Measurements from ENCODE around the gene CRTAC1. TPM values are rescaled to one million over a fixed set of nuclear protein-coding genes. Genes with fewer than 3 reads are reported as not detected.

The CRTAC1 gene
- total RNA-seq, 1 donor = not detected

GRCh38 chr10:97932932-97933530, 97.4 kb downstream of the CRTAC1 start:
- H3K4me3 ChIP-seq (ENCODE audit: low read depth, low read length) = no peak overlapping the region
- no peak for TF ChIP-seq CTCF (IDR thresholded peaks at IDR 0.05; ENCODE audit: insufficient read depth, low read length)
- no peak for DNase-seq (ENCODE audit: low read depth)

GRCh38 chr10:97931041-97931440, 99.4 kb downstream of the CRTAC1 start:
- no peak overlapping the region for H3K4me3 ChIP-seq (ENCODE audit: low read depth, low read length)
- no peak for DNase-seq (ENCODE audit: low read depth)
- TF ChIP-seq CTCF (IDR thresholded peaks at IDR 0.05; ENCODE audit: insufficient read depth, low read length) = no peak

GRCh38 chr10:97928897-97929296, 101.5 kb downstream of the CRTAC1 start:
- no peak for TF ChIP-seq CTCF (IDR thresholded peaks at IDR 0.05; ENCODE audit: insufficient read depth, low read length)
- no peak overlapping the region for H3K4me3 ChIP-seq (ENCODE audit: low read depth, low read length)

GRCh38 chr10:97927622-97928021, 102.8 kb downstream of the CRTAC1 start:
- H3K4me3 ChIP-seq (ENCODE audit: low read depth, low read length) = no peak overlapping the region
- no peak for TF ChIP-seq CTCF (IDR thresholded peaks at IDR 0.05; ENCODE audit: insufficient read depth, low read length)

More at GRCh38 chr10:97928897-97929296, 101.5 kb downstream of the CRTAC1 start:
- DNase-seq (ENCODE audit: low read depth) = no peak

GRCh38 chr10:97926055-97926454, 104.4 kb downstream of the CRTAC1 start:
- TF ChIP-seq CTCF (IDR thresholded peaks at IDR 0.05; ENCODE audit: insufficient read depth, low read length) = no peak
- H3K4me3 ChIP-seq (ENCODE audit: low read depth, low read length) = no peak overlapping the region
- no peak for DNase-seq (ENCODE audit: low read depth)

More at GRCh38 chr10:97927622-97928021, 102.8 kb downstream of the CRTAC1 start:
- no peak for DNase-seq (ENCODE audit: low read depth)

- no peak for DNase-seq (ENCODE audit: low read depth)
- TF ChIP-seq CTCF (IDR thresholded peaks at IDR 0.05; ENCODE audit: insufficient read depth, low read length) = no peak
- H3K4me3 ChIP-seq (ENCODE audit: low read depth, low read length) = no peak overlapping the region
Measured at GRCh38 chr10:97925308-97925938, 105.0 kb downstream of the CRTAC1 start.

All from fibroblast of the aortic adventitia (primary cell).